Ishikawa (cell line): ENCODE results near the gene NLGN1.

Experiments used
- CEBPB ChIP-seq: IDR thresholded peaks from 2 replicates; pipeline ENCODE4 v1.6.1; 2012
- CREB1 ChIP-seq: IDR thresholded peaks from 2 replicates; pipeline ENCODE4 v1.6.1; 2012; ENCODE audit warnings: low read depth
- EGR1 ChIP-seq: IDR thresholded peaks from 2 replicates; pipeline ENCODE4 v1.6.1; 2012
- EP300 ChIP-seq: IDR thresholded peaks from 2 replicates; pipeline ENCODE4 v1.6.1; 2012; ENCODE audit warnings: borderline replicate concordance
- FOXM1 ChIP-seq: IDR thresholded peaks from 2 replicates; pipeline ENCODE4 v1.6.1; 2012; ENCODE audit warnings: low read depth, borderline replicate concordance
- NFIC ChIP-seq: IDR thresholded peaks from 2 replicates; pipeline ENCODE4 v1.6.1; 2012
- RAD21 ChIP-seq: IDR thresholded peaks from 2 replicates; pipeline ENCODE4 v1.6.1; 2012; ENCODE audit warnings: low read depth
- TAF1 ChIP-seq: IDR thresholded peaks from 2 replicates; pipeline ENCODE4 v1.6.1; 2012; ENCODE audit warnings: low read depth, mild to moderate bottlenecking
- TCF12 ChIP-seq: IDR thresholded peaks from 2 replicates; pipeline ENCODE4 v1.6.1; 2012; ENCODE audit warnings: low read depth
- TEAD4 ChIP-seq: IDR thresholded peaks from 2 replicates; pipeline ENCODE4 v1.6.1; 2012
- YY1 ChIP-seq: IDR thresholded peaks from 2 replicates; pipeline ENCODE4 v1.6.1; 2012; ENCODE audit warnings: low read depth
- ZBTB7A ChIP-seq: IDR thresholded peaks from 2 replicates; pipeline ENCODE4 v1.6.1; 2012; ENCODE audit warnings: low read depth
- TF ChIP-seq, protein P1 (sequence below): IDR thresholded peaks from 2 replicates; pipeline ENCODE4 v1.6.1; 2012
- TF ChIP-seq, protein P2 (sequence below): IDR thresholded peaks from 2 replicates; pipeline ENCODE4 v1.6.1; 2012; ENCODE audit warnings: low read depth, mild to moderate bottlenecking
- TF ChIP-seq, protein P3 (sequence below): IDR thresholded peaks from 2 replicates; pipeline ENCODE4 v1.6.1; 2012

Gene NLGN1

DNA sequence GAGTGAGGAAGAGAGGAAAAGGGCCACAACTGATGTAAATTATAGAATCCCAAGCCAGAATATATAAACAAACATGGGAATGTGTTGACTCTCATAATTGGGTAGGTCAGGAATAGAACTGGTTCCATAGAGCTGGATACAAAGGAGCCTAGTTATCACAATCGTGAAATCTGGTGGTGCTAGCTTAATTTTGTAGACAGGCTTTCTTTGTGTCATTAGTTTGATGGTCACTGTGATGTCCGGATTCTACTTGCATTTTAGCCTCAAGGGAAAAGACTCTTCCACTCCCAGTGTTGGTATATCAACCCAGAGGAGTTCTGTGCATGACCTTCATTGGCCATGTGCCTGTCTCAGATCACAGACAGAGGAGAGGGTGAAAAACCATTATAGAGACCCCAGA is 81.8 kb downstream of the NLGN1 start:
- TF ChIP-seq, protein P1, sequence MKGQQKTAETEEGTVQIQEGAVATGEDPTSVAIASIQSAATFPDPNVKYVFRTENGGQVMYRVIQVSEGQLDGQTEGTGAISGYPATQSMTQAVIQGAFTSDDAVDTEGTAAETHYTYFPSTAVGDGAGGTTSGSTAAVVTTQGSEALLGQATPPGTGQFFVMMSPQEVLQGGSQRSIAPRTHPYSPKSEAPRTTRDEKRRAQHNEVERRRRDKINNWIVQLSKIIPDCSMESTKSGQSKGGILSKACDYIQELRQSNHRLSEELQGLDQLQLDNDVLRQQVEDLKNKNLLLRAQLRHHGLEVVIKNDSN, result no peak
- no peak for TF ChIP-seq RAD21
- no peak for TF ChIP-seq FOXM1
- TF ChIP-seq, protein P2, sequence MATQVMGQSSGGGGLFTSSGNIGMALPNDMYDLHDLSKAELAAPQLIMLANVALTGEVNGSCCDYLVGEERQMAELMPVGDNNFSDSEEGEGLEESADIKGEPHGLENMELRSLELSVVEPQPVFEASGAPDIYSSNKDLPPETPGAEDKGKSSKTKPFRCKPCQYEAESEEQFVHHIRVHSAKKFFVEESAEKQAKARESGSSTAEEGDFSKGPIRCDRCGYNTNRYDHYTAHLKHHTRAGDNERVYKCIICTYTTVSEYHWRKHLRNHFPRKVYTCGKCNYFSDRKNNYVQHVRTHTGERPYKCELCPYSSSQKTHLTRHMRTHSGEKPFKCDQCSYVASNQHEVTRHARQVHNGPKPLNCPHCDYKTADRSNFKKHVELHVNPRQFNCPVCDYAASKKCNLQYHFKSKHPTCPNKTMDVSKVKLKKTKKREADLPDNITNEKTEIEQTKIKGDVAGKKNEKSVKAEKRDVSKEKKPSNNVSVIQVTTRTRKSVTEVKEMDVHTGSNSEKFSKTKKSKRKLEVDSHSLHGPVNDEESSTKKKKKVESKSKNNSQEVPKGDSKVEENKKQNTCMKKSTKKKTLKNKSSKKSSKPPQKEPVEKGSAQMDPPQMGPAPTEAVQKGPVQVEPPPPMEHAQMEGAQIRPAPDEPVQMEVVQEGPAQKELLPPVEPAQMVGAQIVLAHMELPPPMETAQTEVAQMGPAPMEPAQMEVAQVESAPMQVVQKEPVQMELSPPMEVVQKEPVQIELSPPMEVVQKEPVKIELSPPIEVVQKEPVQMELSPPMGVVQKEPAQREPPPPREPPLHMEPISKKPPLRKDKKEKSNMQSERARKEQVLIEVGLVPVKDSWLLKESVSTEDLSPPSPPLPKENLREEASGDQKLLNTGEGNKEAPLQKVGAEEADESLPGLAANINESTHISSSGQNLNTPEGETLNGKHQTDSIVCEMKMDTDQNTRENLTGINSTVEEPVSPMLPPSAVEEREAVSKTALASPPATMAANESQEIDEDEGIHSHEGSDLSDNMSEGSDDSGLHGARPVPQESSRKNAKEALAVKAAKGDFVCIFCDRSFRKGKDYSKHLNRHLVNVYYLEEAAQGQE, result no peak
- TF ChIP-seq, protein P3, sequence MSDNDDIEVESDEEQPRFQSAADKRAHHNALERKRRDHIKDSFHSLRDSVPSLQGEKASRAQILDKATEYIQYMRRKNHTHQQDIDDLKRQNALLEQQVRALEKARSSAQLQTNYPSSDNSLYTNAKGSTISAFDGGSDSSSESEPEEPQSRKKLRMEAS, result no peak
- TF ChIP-seq TCF12, result no peak
- TF ChIP-seq EGR1, result no peak
- no peak for TF ChIP-seq CREB1
- TF ChIP-seq YY1, result no peak
- TF ChIP-seq CEBPB, result no peak
- TF ChIP-seq TEAD4, result no peak
- no peak for TF ChIP-seq TAF1
- no peak for TF ChIP-seq NFIC
- TF ChIP-seq EP300, result no peak
- TF ChIP-seq ZBTB7A, result no peak

DNA sequence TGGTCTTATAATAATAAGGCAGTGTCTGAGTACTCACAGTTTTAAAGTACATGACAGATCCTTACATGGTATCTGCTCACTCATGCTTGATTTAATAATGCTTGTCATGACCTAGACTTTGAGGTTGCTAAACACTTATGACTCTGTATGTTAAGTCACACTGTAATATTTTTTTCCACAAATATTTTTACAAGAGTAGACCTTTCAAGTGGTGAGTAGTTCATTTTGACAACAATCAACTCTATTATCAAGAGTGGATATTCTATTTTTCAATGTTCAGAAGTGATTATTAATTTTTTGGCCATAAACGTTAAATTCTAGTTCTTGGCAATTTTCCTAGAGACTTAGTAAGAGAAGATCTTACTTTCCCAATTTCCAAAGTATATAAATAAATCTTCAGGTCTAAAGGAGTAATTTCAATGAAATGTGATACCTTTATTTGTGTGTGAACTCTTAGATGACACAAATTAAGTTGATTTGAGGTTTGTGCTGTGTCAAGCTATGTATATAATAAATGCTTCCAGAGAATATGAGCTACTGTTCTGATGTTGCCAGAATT is 104.5 kb downstream of the NLGN1 start:
- TF ChIP-seq EGR1, result no peak
- no peak for TF ChIP-seq EP300
- no peak for TF ChIP-seq CREB1
- TF ChIP-seq, protein P2, result no peak
- no peak for TF ChIP-seq NFIC
- TF ChIP-seq TCF12, result no peak

DNA sequence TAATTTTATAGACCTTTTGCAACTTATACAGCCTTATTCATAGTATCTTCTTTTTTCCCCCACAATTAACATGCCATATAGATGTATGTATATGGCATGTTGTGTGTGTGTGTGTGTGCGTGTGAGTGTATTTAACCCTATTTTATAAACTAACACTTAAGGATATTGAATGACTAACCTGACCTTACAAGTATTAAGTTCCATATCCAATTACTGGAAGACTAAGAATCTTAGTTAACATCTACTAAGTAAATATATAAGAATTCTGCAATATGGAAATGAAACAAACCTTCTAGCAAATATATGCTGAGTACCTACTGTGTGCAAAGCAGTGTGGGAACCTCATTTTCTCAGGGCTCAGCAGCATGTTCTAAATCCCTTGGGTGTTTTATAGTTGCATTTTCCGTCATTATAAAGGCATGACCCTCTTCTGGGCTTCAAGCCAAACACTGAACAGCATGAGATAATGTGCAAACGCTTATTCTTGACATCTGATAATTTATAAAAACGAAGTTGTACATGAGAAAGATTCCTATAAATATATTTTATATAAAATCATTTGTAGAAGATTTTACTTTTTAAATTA is 105.5 kb downstream of the NLGN1 start:
- TF ChIP-seq, protein P2, result no peak
- TF ChIP-seq EP300, result no peak
- TF ChIP-seq YY1, result no peak
- TF ChIP-seq FOXM1, result no peak
- TF ChIP-seq TAF1, result no peak
- no peak for TF ChIP-seq TCF12
- TF ChIP-seq EGR1, result no peak
- no peak for TF ChIP-seq CREB1
- TF ChIP-seq TEAD4, result no peak
- no peak for TF ChIP-seq RAD21
- no peak for TF ChIP-seq CEBPB
- no peak for TF ChIP-seq ZBTB7A
- TF ChIP-seq NFIC, result no peak

DNA sequence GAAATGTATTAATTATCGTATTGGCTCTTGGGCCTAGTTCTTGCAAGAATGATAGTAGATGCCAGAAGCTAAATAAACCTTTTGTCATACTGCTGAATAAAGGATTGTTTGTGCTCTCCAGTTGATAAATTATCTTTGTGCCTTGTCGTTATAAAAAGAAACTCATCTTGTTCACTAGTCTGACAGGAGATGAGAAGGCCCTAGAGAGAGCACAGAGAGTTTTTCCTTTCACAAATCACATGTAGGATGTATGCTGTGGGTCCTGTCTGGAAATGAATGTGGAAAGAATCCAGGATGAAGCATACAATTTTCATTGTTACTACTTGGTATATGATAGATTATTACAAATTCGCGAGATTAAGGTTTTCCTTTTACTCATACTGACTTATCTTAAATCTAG is 113.0 kb downstream of the NLGN1 start:
- no peak for TF ChIP-seq CEBPB
- no peak for TF ChIP-seq EP300
- TF ChIP-seq YY1, result no peak
- TF ChIP-seq, protein P3, result no peak
- TF ChIP-seq EGR1, result no peak
- TF ChIP-seq NFIC, result no peak
- TF ChIP-seq, protein P1, result no peak
- no peak for TF ChIP-seq TEAD4

DNA sequence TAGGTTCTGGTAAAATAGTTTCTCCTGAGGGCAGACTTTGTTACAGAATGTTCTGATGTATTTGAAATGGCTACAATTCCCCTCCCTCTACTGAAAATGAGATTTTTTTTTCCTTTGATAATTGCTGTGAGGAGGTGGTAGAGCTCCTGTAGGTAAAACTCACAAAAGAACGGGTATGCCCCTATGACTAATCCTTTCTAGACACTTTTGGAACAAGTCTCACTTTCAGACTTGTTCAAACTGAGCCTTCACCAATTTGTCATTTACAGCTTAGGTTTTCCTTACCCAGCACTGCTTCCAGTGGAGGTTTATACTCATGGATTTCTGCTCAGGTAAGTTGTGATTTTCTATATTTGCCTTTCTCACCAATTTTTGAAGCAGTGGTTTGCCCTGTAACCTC is 115.6 kb downstream of the NLGN1 start:
- TF ChIP-seq EP300, result no peak
- no peak for TF ChIP-seq CEBPB
- TF ChIP-seq TAF1, result no peak
- TF ChIP-seq RAD21, result no peak
- TF ChIP-seq, protein P1, result no peak
- TF ChIP-seq ZBTB7A, result no peak
